SK-N-MC (cell line): Measurements from ENCODE around the gene HTR2B.

Source experiments
- DNase-seq: peaks from one replicate; pipeline ENCODE4 v3.0.0-alpha.2; 2011; ENCODE audit warnings: low read depth, low spot score
- H3K27ac ChIP-seq: fragments of 200-600 bp; sonication (generic); 2 replicates; pipeline ENCODE4 v1.5.1; 2016; ENCODE audit warnings: mixed run types
- H3K36me3 ChIP-seq: fragments of 200-600 bp; sonication (generic); 2 replicates; pipeline ENCODE4 v1.6.1; 2017; ENCODE audit warnings: antibody characterized with exemption, low read length, mixed read lengths; ENCODE audit not compliant: insufficient read depth
- H3K4me3 ChIP-seq: fragments of 200-600 bp; sonication (generic); 2 replicates; pipeline ENCODE4 v1.5.1; 2016
- H3K9ac ChIP-seq: fragments of 200-600 bp; sonication (generic); 2 replicates; pipeline ENCODE4 v1.8.0; 2017; ENCODE audit warnings: mixed run types, mixed read lengths; ENCODE audit not compliant: insufficient read length
- H3K9me3 ChIP-seq: fragments of 200-600 bp; sonication (generic); 2 replicates; pipeline ENCODE4 v1.6.1; 2017; ENCODE audit warnings: low read depth, mild to moderate bottlenecking, antibody characterized with exemption, low read length, moderate library complexity, mixed read lengths
- EZH2 ChIP-seq: fragments of 200-600 bp; sonication (generic); IDR thresholded peaks from one replicate; pipeline ENCODE4 v1.6.1; 2017; ENCODE audit warnings: antibody characterized with exemption
- FOXP2 ChIP-seq: optimal IDR thresholded peaks from 2 replicates; pipeline ENCODE3; 2011; ENCODE audit warnings: mild to moderate bottlenecking, moderate library complexity; ENCODE audit not compliant: insufficient read depth; ENCODE audit errors: extremely low read length, control extremely low read depth
- POLR2AphosphoS5 ChIP-seq: IDR thresholded peaks from 2 replicates; pipeline ENCODE4 v1.6.1; 2012; ENCODE audit warnings: mild to moderate bottlenecking, low read depth, low read length, borderline replicate concordance

HTR2B gene

DNA sequence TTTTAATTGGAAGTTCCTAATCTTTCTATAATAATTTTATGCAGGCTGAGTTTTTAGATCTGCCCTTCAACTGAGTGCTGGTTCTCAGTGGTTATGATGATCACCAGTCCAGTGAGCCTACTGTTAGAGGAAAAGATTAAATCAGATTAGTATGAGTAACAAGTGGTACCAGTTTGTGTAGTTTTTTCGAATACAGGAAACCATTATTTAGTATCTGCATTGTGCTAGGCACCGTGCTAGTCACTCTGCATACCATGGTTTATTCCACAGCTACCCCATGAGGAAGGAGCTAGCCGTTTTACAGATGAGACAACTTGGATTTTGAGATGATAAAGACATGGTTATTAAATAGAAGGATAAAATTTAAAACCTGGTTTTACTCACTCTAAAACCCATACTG, 62.1 kb downstream of the HTR2B start:
- H3K4me3 ChIP-seq: no peak overlapping the region
- no peak for DNase-seq
- no peak overlapping the region for H3K27ac ChIP-seq
- no peak overlapping the region for H3K9ac ChIP-seq
- H3K9me3 ChIP-seq: no peaks in the 10 kb centered on the region
- H3K36me3 ChIP-seq: peaks cover 71% of the 10 kb centered on the region
- no peak for TF ChIP-seq EZH2
- TF ChIP-seq FOXP2: no peak
- TF ChIP-seq POLR2AphosphoS5: no peak

DNA sequence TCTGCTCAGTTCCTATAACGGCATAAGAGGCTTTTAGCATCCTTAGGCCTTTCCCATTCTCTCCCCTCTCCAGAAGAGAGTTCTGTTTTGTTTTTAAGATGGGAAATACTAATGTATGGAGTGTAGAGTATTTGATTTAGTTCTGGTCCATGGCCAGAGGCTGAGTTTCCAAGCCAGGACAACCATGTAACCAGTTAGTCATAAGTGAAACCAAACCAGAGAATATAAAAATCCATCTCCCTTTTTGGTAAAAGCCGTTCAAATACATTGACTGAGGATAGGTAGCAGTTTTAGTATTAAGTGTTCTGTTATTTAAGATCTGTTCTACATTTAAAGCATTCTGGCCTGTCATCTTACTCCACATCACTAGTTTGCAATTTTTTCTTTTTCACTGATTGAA, 65.1 kb downstream of the HTR2B start:
- H3K9ac ChIP-seq: no peak overlapping the region
- TF ChIP-seq FOXP2 (no peak), POLR2AphosphoS5 (no peak), EZH2 (no peak)
- H3K9me3 ChIP-seq: no peaks in the 10 kb centered on the region
- no peak overlapping the region for H3K4me3 ChIP-seq
- no peak for DNase-seq
- H3K36me3 ChIP-seq: peaks cover 44% of the 10 kb centered on the region
- H3K27ac ChIP-seq: no peak overlapping the region

DNA sequence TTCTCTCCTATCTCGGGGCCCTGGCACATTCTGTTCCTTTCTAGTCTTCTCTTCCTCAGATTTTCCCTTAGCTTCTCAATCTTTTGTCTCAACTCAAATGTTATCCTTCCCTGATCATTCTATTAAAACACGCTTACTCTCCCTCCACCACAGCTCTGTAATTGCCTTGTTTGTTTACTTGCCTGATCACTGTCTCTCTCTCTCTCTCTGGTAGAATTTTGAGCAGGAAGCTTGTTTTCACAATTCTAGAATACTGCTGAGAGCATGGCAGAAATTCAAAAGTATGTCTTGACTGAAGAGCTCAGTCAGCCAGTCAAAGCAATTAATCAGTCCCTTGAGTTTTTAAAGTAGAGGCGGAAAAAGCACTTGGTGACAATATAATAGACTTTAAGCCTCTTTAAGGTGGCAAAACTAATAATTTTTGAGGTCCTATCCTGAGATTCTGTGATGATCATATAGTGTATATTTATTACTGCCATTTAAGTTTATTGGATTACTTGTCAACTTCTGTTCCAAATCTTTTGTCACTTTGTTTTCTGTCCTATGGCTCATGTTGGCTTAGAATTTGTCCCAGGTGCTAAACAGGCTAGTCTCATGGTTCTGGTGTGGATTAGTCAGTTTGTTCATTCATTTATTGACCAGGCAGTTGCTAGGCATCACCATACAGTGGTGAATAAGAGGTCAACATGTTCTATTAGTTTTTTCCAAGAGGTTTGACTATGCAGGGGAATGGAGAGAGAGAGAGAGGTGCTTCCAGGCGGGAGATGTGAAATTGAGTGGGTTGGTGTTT, 65.9 kb downstream of the HTR2B start:
- no peak overlapping the region for H3K27ac ChIP-seq
- H3K4me3 ChIP-seq: peak overlapping the region; percentile 92
- no peak for TF ChIP-seq EZH2
- TF ChIP-seq FOXP2: no peak
- no peak for TF ChIP-seq POLR2AphosphoS5
- no peaks in the 10 kb centered on the region for H3K9me3 ChIP-seq
- DNase-seq: no peak
- peaks cover 36% of the 10 kb centered on the region for H3K36me3 ChIP-seq
- peak overlapping the region; percentile 92 for H3K9ac ChIP-seq
